Body of pancreas (tissue), 4 donors: Measurements from ENCODE around the gene ISM2. TPM values are rescaled to one million over a fixed set of nuclear protein-coding genes. Genes with fewer than 3 reads are reported as not detected.

Source experiments
- ATAC-seq: fragments of 150-250 bp; one replicate; pipeline ENCODE4 v1.9.1; 2016
- DNase-seq, 4 donors: peaks; one replicate each; pipeline ENCODE4 v3.0.0-alpha.2; 2019
- H3K27ac ChIP-seq, 4 donors: fragments of 200-600 bp; sonication (generic); 1 replicate in 3 of 4; 2 replicates in 1 of 4; pipeline versions ENCODE4 v1.5.1 to v1.6.1; 2016 to 2019; ENCODE audit warnings: mild to moderate bottlenecking in 1 of 4, mixed read lengths in 1 of 4, moderate library complexity in 1 of 4
- H3K27me3 ChIP-seq, 2 donors: fragments of 200-600 bp; sonication (generic); one replicate each; pipeline ENCODE4 v1.6.0; 2016; ENCODE audit warnings: mild to moderate bottlenecking in 1 of 2
- H3K36me3 ChIP-seq, 2 donors: fragments of 200-600 bp; sonication (generic); replicated peaks in 1 of 2; 2 replicates each; pipeline ENCODE4 v1.5.1; 2016; ENCODE audit warnings: low read depth in 2 of 2; ENCODE audit not compliant: insufficient read depth in 1 of 2
- H3K4me1 ChIP-seq: fragments of 200-600 bp; sonication (generic); one replicate; pipeline ENCODE4 v1.6.0; 2016
- H3K4me3 ChIP-seq, 2 donors: fragments of 200-600 bp; sonication (generic); 1 replicate in 1 of 2; 2 replicates in 1 of 2; pipeline ENCODE4 v1.5.1; 2016 to 2019
- H3K9me3 ChIP-seq, 3 donors: fragments of 200-600 bp; sonication (generic); 1 replicate in 2 of 3; 2 replicates in 1 of 3; pipeline ENCODE4 v1.5.1; 2016
- POLR2A ChIP-seq, 3 donors: fragments of 450-650 bp; IDR thresholded peaks; one replicate each; pipeline ENCODE4 v1.6.1; 2016; ENCODE audit warnings: antibody characterized with exemption in 3 of 3, mild to moderate bottlenecking in 2 of 3
- WGBS, 2 donors: methylation state at CpG; one replicate each; pipeline ENCODE4 v1.1.5; 2017; 5-methylcytosine and 5-hydroxymethylcytosine counted together
- intact Hi-C: fragments of 100-400 bp; cut with DNase I; formaldehyde crosslinking; loops from one replicate; pipeline ENCODE4 v1.15.1; 2023
- total RNA-seq, 2 donors: library from RNA; depleted of rRNA; stranded (reverse); fragments of >200 nt; gene quantifications; one replicate each; pipeline ENCODE4 v1.1.0, GENCODE V29; 2016
- TF ChIP-seq, protein P1 (sequence below), 7 experiments: fragments of 450-650 bp in 4 of 7; fragments of 200-600 bp in 3 of 7; sonication (generic) in 3 of 7; IDR thresholded peaks; one replicate each; pipeline ENCODE4 v1.5.1; 2016 to 2019; ENCODE audit warnings: antibody characterized with exemption in 7 of 7

Gene ISM2
- total RNA-seq, 2 donors from 2014 or later = not detected

DNA sequence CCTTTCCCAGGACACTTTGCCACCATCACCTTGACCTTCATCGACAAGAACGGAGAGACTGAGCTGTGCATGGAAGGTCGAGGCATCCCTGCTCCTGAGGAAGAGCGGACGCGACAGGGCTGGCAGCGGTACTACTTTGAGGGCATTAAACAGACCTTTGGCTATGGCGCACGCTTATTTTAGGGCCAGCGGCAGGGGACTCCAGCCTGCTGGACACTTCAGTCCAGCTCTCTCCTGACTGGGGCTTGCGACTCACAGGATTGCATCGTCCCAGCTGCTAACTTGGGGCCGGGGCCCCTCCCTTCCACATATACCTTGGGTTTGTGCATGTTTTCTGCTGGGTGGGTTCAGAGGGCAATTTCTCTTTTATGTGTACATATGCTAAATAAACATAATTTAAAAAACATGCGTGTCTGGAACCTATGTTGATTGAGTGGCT lies 29.5 kb downstream of the ISM2 start:
- intact Hi-C loops = no loop called here
- 84 to 99% methylated on average over 5 to 14 of the region's 14 CpGs for WGBS, 2 donors
- no peaks in the 10 kb centered on the region for H3K9me3 ChIP-seq
- no peaks in the 10 kb centered on the region for H3K4me1 ChIP-seq
- DNase-seq (no peak), ATAC-seq (no peak)
- H3K27me3 ChIP-seq = no peaks in the 10 kb centered on the region
- peaks cover 8 to 25% of the 10 kb centered on the region in 2 donors for H3K36me3 ChIP-seq
- TF ChIP-seq POLR2A (IDR thresholded peaks at IDR 0.05) = no peak
- TF ChIP-seq, protein P1, sequence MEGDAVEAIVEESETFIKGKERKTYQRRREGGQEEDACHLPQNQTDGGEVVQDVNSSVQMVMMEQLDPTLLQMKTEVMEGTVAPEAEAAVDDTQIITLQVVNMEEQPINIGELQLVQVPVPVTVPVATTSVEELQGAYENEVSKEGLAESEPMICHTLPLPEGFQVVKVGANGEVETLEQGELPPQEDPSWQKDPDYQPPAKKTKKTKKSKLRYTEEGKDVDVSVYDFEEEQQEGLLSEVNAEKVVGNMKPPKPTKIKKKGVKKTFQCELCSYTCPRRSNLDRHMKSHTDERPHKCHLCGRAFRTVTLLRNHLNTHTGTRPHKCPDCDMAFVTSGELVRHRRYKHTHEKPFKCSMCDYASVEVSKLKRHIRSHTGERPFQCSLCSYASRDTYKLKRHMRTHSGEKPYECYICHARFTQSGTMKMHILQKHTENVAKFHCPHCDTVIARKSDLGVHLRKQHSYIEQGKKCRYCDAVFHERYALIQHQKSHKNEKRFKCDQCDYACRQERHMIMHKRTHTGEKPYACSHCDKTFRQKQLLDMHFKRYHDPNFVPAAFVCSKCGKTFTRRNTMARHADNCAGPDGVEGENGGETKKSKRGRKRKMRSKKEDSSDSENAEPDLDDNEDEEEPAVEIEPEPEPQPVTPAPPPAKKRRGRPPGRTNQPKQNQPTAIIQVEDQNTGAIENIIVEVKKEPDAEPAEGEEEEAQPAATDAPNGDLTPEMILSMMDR (IDR thresholded peaks at IDR 0.05) = no peak
- no peak overlapping the region for H3K27ac ChIP-seq
- no peak overlapping the region for H3K4me3 ChIP-seq

DNA sequence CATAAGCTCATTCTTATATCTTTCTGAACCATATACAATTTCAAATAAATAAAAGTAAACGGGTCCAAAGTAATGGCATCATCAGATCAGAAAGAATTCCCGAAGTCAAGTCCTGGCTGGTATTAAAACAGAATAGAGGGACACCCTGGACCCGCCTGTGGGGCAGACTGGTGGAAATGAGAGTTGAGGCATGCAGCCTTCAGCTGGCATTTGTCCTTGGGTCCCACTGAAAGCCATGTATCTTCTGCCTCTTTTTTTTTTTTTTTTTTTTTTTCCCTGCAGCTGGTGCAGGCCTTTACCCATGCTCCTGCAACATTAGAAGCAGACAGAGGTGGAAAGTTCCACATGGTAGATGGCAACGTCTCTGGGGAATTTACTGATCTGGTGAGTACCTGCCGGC lies 30.8 kb downstream of the ISM2 start:
- Histone ChIP-seq H3K9me3 (no peaks in the 10 kb centered on the region), H3K36me3 (peaks cover 8 to 33% of the 10 kb centered on the region in 2 donors), H3K4me3 (no peak overlapping the region), H3K27ac (no peak overlapping the region), H3K27me3 (no peaks in the 10 kb centered on the region), H3K4me1 (no peaks in the 10 kb centered on the region)
- WGBS, 2 donors = 86 to 89% methylated on average over 5 of the region's 5 CpGs
- ATAC-seq (no peak), DNase-seq (no peak)
- intact Hi-C loops = no loop called here
- TF ChIP-seq, protein P1 (IDR thresholded peaks at IDR 0.05) = no peak
- no peak for TF ChIP-seq POLR2A (IDR thresholded peaks at IDR 0.05)

DNA sequence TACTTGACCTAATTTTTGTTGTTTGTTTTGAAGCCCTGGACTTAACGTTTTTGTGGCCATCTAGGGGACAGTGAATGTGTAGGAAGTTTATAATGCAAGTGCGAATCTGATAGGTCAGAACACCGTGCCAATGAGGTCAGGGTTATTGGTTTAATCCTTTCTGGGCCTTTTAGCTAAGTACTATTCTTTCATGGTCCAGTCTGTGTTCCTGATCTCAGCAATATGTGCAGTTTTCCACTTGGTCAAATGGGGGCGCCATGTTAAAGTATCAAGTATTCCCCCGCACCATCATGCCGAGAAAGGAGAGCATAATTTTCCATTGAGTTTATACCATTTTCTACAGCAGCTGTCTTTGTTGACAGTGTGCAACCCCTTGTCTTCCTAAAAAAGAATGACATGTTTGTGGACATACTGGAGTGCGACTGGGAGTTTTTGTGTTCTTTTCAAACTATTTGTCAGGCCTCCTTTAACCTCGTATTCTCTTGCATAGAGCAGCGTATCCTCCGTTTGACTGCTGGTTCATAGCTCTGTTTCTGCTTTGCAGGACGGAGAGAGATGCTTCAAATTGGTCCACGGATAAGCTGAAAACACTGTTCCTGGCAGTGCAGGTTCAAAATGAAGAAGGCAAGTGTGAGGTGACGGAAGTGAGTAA lies 39.4 kb downstream of the ISM2 start:
- no peak for ATAC-seq

DNA sequence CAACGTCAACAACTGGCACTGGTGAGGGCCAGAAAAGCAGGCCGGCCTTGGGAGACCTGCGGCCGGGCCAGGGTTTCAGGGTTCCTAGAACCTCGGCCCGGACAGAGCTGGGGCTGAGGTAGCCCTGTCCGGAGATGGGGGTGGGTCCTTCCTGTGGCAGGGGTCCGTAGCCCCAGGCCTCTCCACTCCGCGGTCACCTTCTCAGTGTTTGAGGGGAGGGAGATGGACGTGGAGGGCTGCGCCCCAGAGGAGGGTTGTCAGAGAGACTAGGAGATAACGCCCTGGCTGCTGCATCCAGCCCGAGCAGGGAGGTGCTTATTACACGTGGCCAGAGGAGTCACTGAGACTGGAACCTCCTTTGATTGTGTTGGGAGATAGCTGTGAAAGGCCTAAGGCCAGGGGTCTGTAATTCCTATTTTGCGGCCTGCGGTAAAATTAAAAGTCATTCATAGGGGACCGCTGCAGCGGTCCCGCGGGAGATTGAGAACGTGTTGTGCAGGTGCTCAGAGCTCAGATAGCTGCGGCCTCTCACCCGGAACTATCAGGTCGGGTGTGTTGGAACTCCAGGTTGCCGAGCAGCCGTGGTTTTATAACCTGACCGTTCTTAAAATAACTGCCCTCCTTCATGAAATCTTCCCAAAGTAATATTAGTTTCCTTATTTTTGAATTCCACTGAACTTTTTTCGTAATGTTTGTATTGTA lies 40.2 kb downstream of the ISM2 start:
- H3K4me1 ChIP-seq = peaks cover 20% of the 10 kb centered on the region
- H3K36me3 ChIP-seq = peaks cover 0 to 16% of the 10 kb centered on the region in 2 donors
- peak; percentile 24 to 52 (median 30) for DNase-seq
- ATAC-seq = peak; percentile 2
- 1% methylated on average over 27 to 29 of the region's 29 CpGs for WGBS, 2 donors
- H3K27me3 ChIP-seq = no peaks in the 10 kb centered on the region
- intact Hi-C loops = loop anchor here (10.0 kb wide), 1 partner anchor 74 kb away; no protein-coding TSS in a partner anchor
- H3K27ac ChIP-seq = peak overlapping the region; percentile 82 to 96 (median 93)
- no peaks in the 10 kb centered on the region for H3K9me3 ChIP-seq
- TF ChIP-seq, protein P1 (IDR thresholded peaks at IDR 0.05) = peak in 1 of 7 experiments; percentile 5
- TF ChIP-seq POLR2A (IDR thresholded peaks at IDR 0.05) = no peak
- peak overlapping the region; percentile 92 to 94 for H3K4me3 ChIP-seq

More for the DNA sequence above, 39.4 kb downstream of the ISM2 start:
- Histone ChIP-seq H3K4me1 (peaks cover 20% of the 10 kb centered on the region), H3K9me3 (no peaks in the 10 kb centered on the region), H3K27ac (no peak overlapping the region), H3K4me3 (peak overlapping the region in 1 of 2 donors; percentile 94), H3K36me3 (peaks cover 0 to 21% of the 10 kb centered on the region in 2 donors), H3K27me3 (no peaks in the 10 kb centered on the region)
- WGBS, 2 donors = 28 to 31% methylated on average over 13 of the region's 13 CpGs
- peak; percentile 39 to 71 (median 54) for DNase-seq
- TF ChIP-seq, protein P1 (IDR thresholded peaks at IDR 0.05) = peak in 5 of 7 experiments; percentile 25 to 45 (median 34)
- no peak for TF ChIP-seq POLR2A (IDR thresholded peaks at IDR 0.05)
- intact Hi-C loops = loop anchor here (10.0 kb wide), 1 partner anchor 74 kb away; no protein-coding TSS in a partner anchor
